Measurements from ENCODE around the gene HDGFL1. TPM values are rescaled to one million over a fixed set of nuclear protein-coding genes. Genes with fewer than 3 reads are reported as not detected.

The HDGFL1 gene
- total and polyA plus RNA-seq, 2 donors (not counting 1 experiment from before 2014, with no cell fraction given) = not detected

GRCh38 chr6:22589118-22589517 is 19.8 kb downstream of the HDGFL1 start:
- no peak overlapping the region for H2AFZ ChIP-seq (ENCODE audit: low read length)
- no peak overlapping the region for H3K4me2 ChIP-seq (ENCODE audit: extremely low read depth, insufficient read depth, low read length)
- DNase-seq (ENCODE audit: low read depth in 2 of 2) = no peak
- H3K27ac ChIP-seq (ENCODE audit: insufficient read depth, low read length) = no peak overlapping the region
- H4K20me1 ChIP-seq (ENCODE audit: control insufficient read depth, extremely low read depth, insufficient read depth, low read length) = no peaks in the 10 kb centered on the region
- H3K9ac ChIP-seq (ENCODE audit: insufficient read depth, low read length) = no peak overlapping the region
- H3K9me3 ChIP-seq (ENCODE audit: control insufficient read depth, insufficient read depth, low read depth, low read length) = no peaks in the 10 kb centered on the region
- H3K4me1 ChIP-seq (ENCODE audit: control insufficient read depth, extremely low read depth, insufficient read depth, low read length) = no peaks in the 10 kb centered on the region
- no peaks in the 10 kb centered on the region for H3K36me3 ChIP-seq (ENCODE audit: control insufficient read depth, insufficient read depth, low read length)
- H3K4me3 ChIP-seq (replicated peaks in 1 of 4; ENCODE audit: control extremely low read depth in 1 of 4, insufficient read depth in 1 of 4, low read depth in 3 of 4, low read length in 4 of 4) = no peak overlapping the region
- no peaks in the 10 kb centered on the region for H3K27me3 ChIP-seq (ENCODE audit: control insufficient read depth, insufficient read depth, low read length)
- no peaks in the 10 kb centered on the region for H3K79me2 ChIP-seq (ENCODE audit: control insufficient read depth, insufficient read depth, low read length)
- TF ChIP-seq CTCF (conservative IDR thresholded peaks at IDR 0.05 in 1 of 2, IDR thresholded peaks at IDR 0.05 in 1 of 2; ENCODE audit: low read depth in 1 of 2, low read length in 2 of 2) (no peak), EZH2 (IDR thresholded peaks at IDR 0.05; ENCODE audit: low read length, missing control alignments) (no peak)

DNA sequence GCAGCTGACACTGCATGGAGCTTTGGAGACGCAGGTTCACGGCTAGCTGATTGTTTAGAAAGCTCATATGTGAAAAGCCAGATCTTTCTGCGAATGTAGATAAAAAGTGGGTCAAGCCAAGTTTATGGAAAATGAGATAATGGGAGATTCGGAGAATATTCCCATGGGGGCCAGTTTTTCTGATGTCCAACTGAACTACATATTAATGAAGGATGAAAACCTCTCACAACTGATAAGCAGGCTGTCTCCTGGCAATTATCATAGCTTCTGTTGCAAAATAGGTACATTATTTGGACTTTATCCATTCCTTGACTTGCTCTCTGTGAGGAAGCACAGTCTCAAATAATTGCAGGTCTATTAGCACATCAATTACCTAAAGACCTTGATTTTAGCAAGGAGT is 21.1 kb downstream of the HDGFL1 start:
- no peak for DNase-seq (ENCODE audit: low read depth in 2 of 2)
- H3K36me3 ChIP-seq (ENCODE audit: control insufficient read depth, insufficient read depth, low read length) = no peaks in the 10 kb centered on the region
- no peak for TF ChIP-seq EZH2 (IDR thresholded peaks at IDR 0.05; ENCODE audit: low read length, missing control alignments)
- TF ChIP-seq CTCF (conservative IDR thresholded peaks at IDR 0.05 in 1 of 2, IDR thresholded peaks at IDR 0.05 in 1 of 2; ENCODE audit: low read depth in 1 of 2, low read length in 2 of 2) = no peak
- no peaks in the 10 kb centered on the region for H4K20me1 ChIP-seq (ENCODE audit: control insufficient read depth, extremely low read depth, insufficient read depth, low read length)
- no peaks in the 10 kb centered on the region for H3K79me2 ChIP-seq (ENCODE audit: control insufficient read depth, insufficient read depth, low read length)
- H3K27me3 ChIP-seq (ENCODE audit: control insufficient read depth, insufficient read depth, low read length) = no peaks in the 10 kb centered on the region
- no peaks in the 10 kb centered on the region for H3K4me1 ChIP-seq (ENCODE audit: control insufficient read depth, extremely low read depth, insufficient read depth, low read length)
- no peak overlapping the region for H3K27ac ChIP-seq (ENCODE audit: insufficient read depth, low read length)
- no peaks in the 10 kb centered on the region for H3K9me3 ChIP-seq (ENCODE audit: control insufficient read depth, insufficient read depth, low read depth, low read length)
- H2AFZ ChIP-seq (ENCODE audit: low read length) = no peak overlapping the region
- no peak overlapping the region for H3K9ac ChIP-seq (ENCODE audit: insufficient read depth, low read length)
- no peak overlapping the region for H3K4me2 ChIP-seq (ENCODE audit: extremely low read depth, insufficient read depth, low read length)
- no peak overlapping the region for H3K4me3 ChIP-seq (replicated peaks in 1 of 4; ENCODE audit: control extremely low read depth in 1 of 4, insufficient read depth in 1 of 4, low read depth in 3 of 4, low read length in 4 of 4)

DNA sequence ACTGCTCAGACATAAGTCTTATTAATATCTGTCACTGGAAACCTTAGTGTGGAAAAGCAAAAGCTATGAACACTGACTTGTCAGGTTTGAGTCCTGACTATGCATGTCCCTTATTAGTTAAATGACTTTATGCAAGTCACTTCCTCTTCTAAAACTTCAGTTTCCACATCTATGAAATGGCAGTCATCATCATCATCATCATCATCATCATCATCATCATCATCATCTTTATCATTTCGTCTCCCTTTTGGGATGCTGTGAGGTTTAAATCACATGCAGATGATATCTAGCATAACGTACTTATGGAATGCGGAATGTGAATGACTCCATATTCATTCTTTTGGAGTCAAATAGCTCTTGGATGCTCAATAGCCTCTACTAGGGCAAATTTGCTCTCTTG is 24.5 kb downstream of the HDGFL1 start:
- Histone ChIP-seq H3K9ac (ENCODE audit: insufficient read depth, low read length) (no peak overlapping the region), H3K4me3 (replicated peaks in 1 of 4; ENCODE audit: control extremely low read depth in 1 of 4, insufficient read depth in 1 of 4, low read depth in 3 of 4, low read length in 4 of 4) (no peak overlapping the region), H3K9me3 (ENCODE audit: control insufficient read depth, insufficient read depth, low read depth, low read length) (no peaks in the 10 kb centered on the region), H3K36me3 (ENCODE audit: control insufficient read depth, insufficient read depth, low read length) (no peaks in the 10 kb centered on the region), H3K4me1 (ENCODE audit: control insufficient read depth, extremely low read depth, insufficient read depth, low read length) (no peaks in the 10 kb centered on the region), H2AFZ (ENCODE audit: low read length) (no peak overlapping the region), H4K20me1 (ENCODE audit: control insufficient read depth, extremely low read depth, insufficient read depth, low read length) (no peaks in the 10 kb centered on the region), H3K27me3 (ENCODE audit: control insufficient read depth, insufficient read depth, low read length) (no peaks in the 10 kb centered on the region), H3K4me2 (ENCODE audit: extremely low read depth, insufficient read depth, low read length) (no peak overlapping the region), H3K79me2 (ENCODE audit: control insufficient read depth, insufficient read depth, low read length) (no peaks in the 10 kb centered on the region), H3K27ac (ENCODE audit: insufficient read depth, low read length) (no peak overlapping the region)
- no peak for TF ChIP-seq CTCF (conservative IDR thresholded peaks at IDR 0.05 in 1 of 2, IDR thresholded peaks at IDR 0.05 in 1 of 2; ENCODE audit: low read depth in 1 of 2, low read length in 2 of 2)
- no peak for TF ChIP-seq EZH2 (IDR thresholded peaks at IDR 0.05; ENCODE audit: low read length, missing control alignments)
- DNase-seq (ENCODE audit: low read depth in 2 of 2) = no peak

All from fibroblast of lung (primary cell).